ENCODE measurements around the gene SLC25A11.

Gene SLC25A11

GRCh38 chr17:4896332-4897197 is 43.3 kb downstream of the SLC25A11 start:
- DNase-seq (ENCODE audit: low spot score) = no peak

- DNase-seq (ENCODE audit: low spot score) = no peak
These were observed 44.1 kb downstream of the SLC25A11 start for GRCh38 chr17:4895657-4896331.

DNA sequence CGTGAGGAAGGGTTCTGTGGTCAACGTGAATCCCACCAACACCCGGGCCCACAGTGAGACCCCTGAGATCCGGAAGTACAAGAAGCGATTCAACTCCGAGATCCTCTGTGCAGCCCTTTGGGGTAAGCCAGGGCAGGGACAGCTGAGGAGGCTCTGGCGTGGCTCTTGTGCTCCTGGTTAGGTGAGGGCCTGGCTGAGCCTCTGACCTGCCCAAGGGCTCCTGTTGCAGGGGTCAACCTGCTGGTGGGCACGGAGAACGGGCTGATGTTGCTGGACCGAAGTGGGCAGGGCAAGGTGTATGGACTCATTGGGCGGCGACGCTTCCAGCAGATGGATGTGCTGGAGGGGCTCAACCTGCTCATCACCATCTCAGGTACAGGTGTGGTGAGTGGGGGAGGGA is 44.7 kb downstream of the SLC25A11 start:
- no peak for DNase-seq (ENCODE audit: low spot score)

DNA sequence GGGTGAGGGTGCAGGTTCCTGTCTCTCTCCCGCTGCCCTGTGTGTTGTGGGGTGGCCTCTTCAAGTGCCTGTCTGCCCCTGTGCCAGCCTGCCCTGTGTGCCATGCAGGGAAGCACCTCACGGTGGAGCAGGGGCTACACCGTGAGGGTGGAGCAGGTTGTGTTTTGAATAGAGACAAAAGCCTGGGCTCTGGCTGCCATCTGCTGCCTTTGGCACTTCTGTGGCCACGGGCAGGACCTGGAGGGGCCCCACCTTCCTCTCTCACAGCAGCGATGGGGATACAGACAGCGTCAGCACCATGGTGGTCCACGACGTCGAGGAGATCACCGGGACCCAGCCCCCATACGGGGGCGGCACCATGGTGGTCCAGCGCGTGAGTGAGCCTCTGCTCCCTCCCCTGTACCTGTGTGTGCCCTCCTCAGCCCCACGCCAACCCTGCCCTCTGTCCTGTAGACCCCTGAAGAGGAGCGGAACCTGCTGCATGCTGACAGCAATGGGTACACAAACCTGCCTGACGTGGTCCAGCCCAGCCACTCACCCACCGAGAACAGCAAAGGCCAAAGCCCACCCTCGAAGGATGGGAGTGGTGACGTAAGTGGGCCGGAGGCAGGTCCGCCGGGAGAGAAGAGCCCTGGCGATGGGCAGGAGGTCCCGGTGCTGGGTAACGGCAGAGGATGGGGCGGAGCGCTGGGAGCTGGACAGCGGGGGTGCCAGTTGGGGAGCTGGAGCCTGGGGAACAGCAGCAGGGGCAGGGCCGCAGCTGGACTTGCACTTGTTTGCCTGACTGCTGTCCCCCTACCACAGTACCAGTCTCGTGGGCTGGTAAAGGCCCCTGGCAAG is 45.9 kb downstream of the SLC25A11 start:
- DNase-seq (ENCODE audit: low spot score) = no peak

DNA sequence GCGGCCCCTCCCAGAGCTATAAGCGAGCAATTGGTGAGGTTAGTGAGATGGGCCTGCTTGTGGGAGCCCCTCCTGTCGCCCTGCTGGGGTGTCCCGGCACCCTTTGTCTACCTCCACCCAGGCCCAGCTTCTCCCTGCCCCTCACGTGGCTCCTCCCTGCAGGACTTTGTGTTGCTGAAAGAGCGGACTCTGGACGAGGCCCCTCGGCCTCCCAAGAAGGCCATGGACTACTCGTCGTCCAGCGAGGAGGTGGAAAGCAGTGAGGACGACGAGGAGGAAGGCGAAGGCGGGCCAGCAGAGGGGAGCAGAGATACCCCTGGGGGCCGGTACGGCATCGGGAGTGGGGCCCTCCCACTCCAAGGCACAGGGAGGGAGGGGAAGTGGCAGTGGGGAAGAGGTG is 46.6 kb downstream of the SLC25A11 start:
- no peak for DNase-seq (ENCODE audit: low spot score)

- no peak for DNase-seq (ENCODE audit: low spot score)
These were observed 47.2 kb downstream of the SLC25A11 start for GRCh38 chr17:4892499-4893221.

- DNase-seq (ENCODE audit: low spot score) = no peak
These were observed 48.1 kb downstream of the SLC25A11 start for GRCh38 chr17:4891411-4892410.

DNA sequence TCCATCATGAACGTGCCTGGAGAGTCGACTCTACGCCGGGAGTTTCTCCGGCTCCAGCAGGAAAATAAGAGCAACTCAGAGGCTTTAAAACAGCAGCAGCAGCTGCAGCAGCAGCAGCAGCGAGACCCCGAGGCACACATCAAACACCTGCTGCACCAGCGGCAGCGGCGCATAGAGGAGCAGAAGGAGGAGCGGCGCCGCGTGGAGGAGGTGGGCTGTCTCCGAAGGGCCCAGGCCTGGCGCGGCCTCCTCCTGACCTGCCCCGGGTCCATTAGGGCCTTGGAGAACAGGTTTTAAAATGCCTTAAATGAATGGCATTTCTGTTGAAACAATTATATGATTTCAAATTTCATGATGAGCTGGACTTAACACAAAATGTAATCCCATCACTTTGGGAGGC is 52.3 kb downstream of the SLC25A11 start:
- no peak for DNase-seq (ENCODE audit: low spot score)

Small RNAs within 50 kb of the gene (small RNA-seq; reads per million reads assigned to genes)
- gene MIR6864 (0 reads per million in 2 experiments), gene MIR6865 (0 reads per million in 2 experiments)
